Endodermal cell (in vitro differentiated cells): Measurements from ENCODE around the gene ZC3H12D. TPM values are rescaled to one million over a fixed set of nuclear protein-coding genes. Genes with fewer than 3 reads are reported as not detected.

ENCODE experiments used
- DNase-seq: peaks from one replicate; pipeline ENCODE4 v3.0.0-alpha.2; 2017
- H3K27ac ChIP-seq: 2 replicates; pipeline ENCODE4 v1.5.1; 2013; ENCODE audit warnings: mild to moderate bottlenecking, low read depth, low read length, moderate library complexity
- H3K27me3 ChIP-seq: 2 replicates; pipeline ENCODE4 v1.6.1; 2013; ENCODE audit warnings: mild to moderate bottlenecking, low read length, moderate library complexity; ENCODE audit not compliant: insufficient read depth, control insufficient read depth, poor library complexity, severe bottlenecking
- H3K36me3 ChIP-seq: 2 replicates; pipeline ENCODE4 v1.7.0; 2013; ENCODE audit warnings: mild to moderate bottlenecking, low read length, moderate library complexity; ENCODE audit not compliant: control insufficient read depth, insufficient read depth
- H3K4me1 ChIP-seq: one replicate; pipeline ENCODE4 v1.7.0; 2013; ENCODE audit warnings: low read length; ENCODE audit not compliant: control insufficient read depth, insufficient read depth
- H3K4me3 ChIP-seq: 2 replicates; pipeline ENCODE4 v1.5.1; 2013; ENCODE audit warnings: mild to moderate bottlenecking, low read length, moderate library complexity
- H3K9ac ChIP-seq: 2 replicates; pipeline ENCODE4 v1.6.1; 2013; ENCODE audit warnings: mild to moderate bottlenecking, low read length, moderate library complexity; ENCODE audit not compliant: poor library complexity, severe bottlenecking; ENCODE audit errors: extremely low read depth
- H3K9me3 ChIP-seq: 2 replicates; pipeline ENCODE4 v1.6.1; 2013; ENCODE audit warnings: mild to moderate bottlenecking, low read length, moderate library complexity; ENCODE audit not compliant: control insufficient read depth
- H3K27ac Mint-ChIP-seq: 2 replicates; pipeline ENCODE4 v1.8.0; 2020; ENCODE audit warnings: mixed read lengths
- H3K27me3 Mint-ChIP-seq: 2 replicates; pipeline ENCODE4 v1.8.0; 2021; ENCODE audit warnings: mild to moderate bottlenecking, mixed read lengths; ENCODE audit not compliant: insufficient read depth
- H3K36me3 Mint-ChIP-seq: 2 replicates; pipeline ENCODE4 v1.8.0; 2020; ENCODE audit warnings: low read depth, mixed read lengths
- H3K4me1 Mint-ChIP-seq: 2 replicates; pipeline ENCODE4 v1.8.0; 2020; ENCODE audit warnings: mixed read lengths
- H3K4me3 Mint-ChIP-seq: 2 replicates; pipeline ENCODE4 v1.8.0; 2020; ENCODE audit warnings: mild to moderate bottlenecking, moderate library complexity, mixed read lengths
- H3K9me3 Mint-ChIP-seq: 2 replicates; pipeline ENCODE4 v1.8.0; 2020; ENCODE audit warnings: mild to moderate bottlenecking, mixed read lengths
- CTCF ChIP-seq: fragments of 200-600 bp; sonication (generic); conservative IDR thresholded peaks from 2 replicates; pipeline ENCODE4 v1.5.0; 2021; ENCODE audit warnings: antibody characterized with exemption, mild to moderate bottlenecking
- WGBS, 2 experiments: methylation state at CpG; one replicate each; pipeline versions ENCODE4 v1.1.5 to v1.1.7; 2013; ENCODE audit warnings: missing lambda C conversion rate in 2 of 2, mixed read lengths in 1 of 2; ENCODE audit not compliant: insufficient coverage in 1 of 2, insufficient read length in 1 of 2; 5-methylcytosine and 5-hydroxymethylcytosine counted together
- total RNA-seq, 2 donors: library from RNA; stranded (reverse); fragmentation: NEBNext Ultra II Directional in 1 of 2; extraction: Animal tissue kit (Norgen Biotek cat#: 25700) in 1 of 2; gene quantifications; 2 replicates in 1 of 2; 3 replicates in 1 of 2; pipeline ENCODE4 v1.2.1, GENCODE V29; 2021

ZC3H12D gene
- total RNA-seq, 2 donors from 2014 or later: 0.20 to 0.42 TPM

- no peaks in the 10 kb centered on the region for H3K27me3 ChIP-seq
Observed at GRCh38 chr6:149425224-149425623, 59.6 kb downstream of the ZC3H12D start.

GRCh38 chr6:149423964-149424440 lies 60.8 kb downstream of the ZC3H12D start:
- DNase-seq: no peak
- no peaks in the 10 kb centered on the region for H3K27me3 ChIP-seq
- H3K4me3 ChIP-seq: no peak overlapping the region
- Mint-ChIP-seq H3K9me3 (no peaks in the 10 kb centered on the region), H3K27ac (no peak overlapping the region), H3K27me3 (no peaks in the 10 kb centered on the region), H3K4me3 (no peak overlapping the region), H3K4me1 (peaks cover 8% of the 10 kb centered on the region), H3K36me3 (no peaks in the 10 kb centered on the region)
- H3K9ac ChIP-seq: no peak overlapping the region
- no peaks in the 10 kb centered on the region for H3K36me3 ChIP-seq
- TF ChIP-seq CTCF: no peak
- H3K27ac ChIP-seq: no peak overlapping the region
- WGBS, 2 experiments: 65 to 82% methylated on average over 6 to 7 of the region's 7 CpGs
- no peaks in the 10 kb centered on the region for H3K4me1 ChIP-seq
- H3K9me3 ChIP-seq: no peaks in the 10 kb centered on the region

More at GRCh38 chr6:149425224-149425623, 59.6 kb downstream of the ZC3H12D start:
- no peaks in the 10 kb centered on the region for H3K36me3 ChIP-seq
- no peaks in the 10 kb centered on the region for H3K36me3 Mint-ChIP-seq
- no peak overlapping the region for H3K27ac Mint-ChIP-seq
- H3K27ac ChIP-seq: no peak overlapping the region
- no peak for DNase-seq
- no peak overlapping the region for H3K4me3 Mint-ChIP-seq
- no peaks in the 10 kb centered on the region for H3K9me3 Mint-ChIP-seq
- no peaks in the 10 kb centered on the region for H3K9me3 ChIP-seq
- no peak overlapping the region for H3K9ac ChIP-seq
- no peaks in the 10 kb centered on the region for H3K27me3 Mint-ChIP-seq
- TF ChIP-seq CTCF: no peak
- 93 to 94% methylated on average over 4 to 8 of the region's 8 CpGs for WGBS, 2 experiments
- no peaks in the 10 kb centered on the region for H3K4me1 ChIP-seq
- H3K4me1 Mint-ChIP-seq: peaks cover 8% of the 10 kb centered on the region
- H3K4me3 ChIP-seq: no peak overlapping the region

- Mint-ChIP-seq H3K9me3 (no peaks in the 10 kb centered on the region), H3K4me1 (peaks cover 8% of the 10 kb centered on the region), H3K4me3 (no peak overlapping the region), H3K27me3 (no peaks in the 10 kb centered on the region), H3K36me3 (no peaks in the 10 kb centered on the region), H3K27ac (no peak overlapping the region)
- H3K9me3 ChIP-seq: no peaks in the 10 kb centered on the region
- no peaks in the 10 kb centered on the region for H3K27me3 ChIP-seq
- no peak overlapping the region for H3K9ac ChIP-seq
- H3K36me3 ChIP-seq: no peaks in the 10 kb centered on the region
- WGBS, 2 experiments: 94 to 95% methylated on average over 3 to 4 of the region's 4 CpGs
- H3K4me1 ChIP-seq: no peaks in the 10 kb centered on the region
- TF ChIP-seq CTCF: no peak
- H3K4me3 ChIP-seq: no peak overlapping the region
- H3K27ac ChIP-seq: no peak overlapping the region
- no peak for DNase-seq
Observed at GRCh38 chr6:149422581-149422980, 62.2 kb downstream of the ZC3H12D start.
